OCI-LY1 (cell line): Measurements from ENCODE around the gene ITGB4.

ENCODE experiments used
- H2AFZ ChIP-seq: fragments of 200-600 bp; sonication (generic), shearing (Covaris generic); 2 replicates; pipeline ENCODE4 v1.6.0; 2014; ENCODE audit warnings: antibody characterized with exemption, mild to moderate bottlenecking, low read length
- H3F3A ChIP-seq: fragments of 200-600 bp; sonication (generic), shearing (Covaris generic); 2 replicates; pipeline ENCODE4 v1.6.0; 2014; ENCODE audit warnings: mild to moderate bottlenecking, antibody characterized with exemption, low read length, moderate library complexity; ENCODE audit not compliant: insufficient read depth
- H3K27ac ChIP-seq: fragments of 200-600 bp; sonication (generic); 2 replicates; pipeline ENCODE4 v1.5.1; 2014; ENCODE audit warnings: low read length, mixed run types, mild to moderate bottlenecking, low read depth; ENCODE audit not compliant: poor library complexity, severe bottlenecking
- H3K27me3 ChIP-seq: fragments of 200-600 bp; sonication (generic); 2 replicates; pipeline ENCODE4 v1.6.0; 2014; ENCODE audit warnings: antibody characterized with exemption, mild to moderate bottlenecking, low read length, moderate library complexity; ENCODE audit not compliant: insufficient read depth
- H3K36me3 ChIP-seq: fragments of 200-600 bp; sonication (generic); 2 replicates; pipeline ENCODE4 v1.6.1; 2014; ENCODE audit warnings: mild to moderate bottlenecking, antibody characterized with exemption, low read length, moderate library complexity, mixed read lengths; ENCODE audit not compliant: insufficient read depth
- H3K4me1 ChIP-seq: fragments of 200-600 bp; sonication (generic); 2 replicates; pipeline ENCODE4 v1.5.1; 2014; ENCODE audit warnings: mild to moderate bottlenecking, low read length, moderate library complexity; ENCODE audit not compliant: insufficient read depth, severe bottlenecking
- H3K4me2 ChIP-seq: fragments of 200-600 bp; sonication (generic), shearing (Covaris generic); 2 replicates; pipeline ENCODE4 v1.6.1; 2014; ENCODE audit warnings: low read length
- H3K4me3 ChIP-seq: fragments of 200-600 bp; sonication (generic); 2 replicates; pipeline ENCODE4 v1.5.1; 2014; ENCODE audit warnings: low read length, low read depth, mild to moderate bottlenecking, mixed read lengths; ENCODE audit not compliant: poor library complexity, severe bottlenecking
- H3K79me2 ChIP-seq: fragments of 200-600 bp; shearing (Covaris generic); 2 replicates; pipeline ENCODE4 v1.6.1; 2016; ENCODE audit warnings: mixed run types, low read length, mixed read lengths; ENCODE audit not compliant: insufficient read depth
- H3K9ac ChIP-seq: fragments of 200-600 bp; sonication (generic), shearing (Covaris generic); 2 replicates; pipeline ENCODE4 v1.6.1; 2014; ENCODE audit warnings: mild to moderate bottlenecking, low read length, mixed read lengths
- H3K9me2 ChIP-seq: fragments of 200-600 bp; sonication (generic), shearing (Covaris generic); 2 replicates; pipeline ENCODE4 v1.6.1; 2014; ENCODE audit warnings: low read depth, mild to moderate bottlenecking, low read length, mixed read lengths
- H3K9me3 ChIP-seq: fragments of 200-600 bp; shearing (Covaris generic); 2 replicates; pipeline ENCODE4 v1.6.1; 2014; ENCODE audit warnings: low read length, mixed read lengths
- H4K20me1 ChIP-seq: fragments of 200-600 bp; sonication (generic), shearing (Covaris generic); 2 replicates; pipeline ENCODE4 v1.6.0; 2016; ENCODE audit warnings: mild to moderate bottlenecking, low read length; ENCODE audit not compliant: insufficient read depth
- EZH2 ChIP-seq: fragments of 200-600 bp; sonication (generic), shearing (Covaris generic); IDR thresholded peaks from 2 replicates; pipeline ENCODE4 v1.8.0; 2017; ENCODE audit warnings: borderline replicate concordance, mixed run types, mild to moderate bottlenecking, antibody characterized with exemption, low read length, moderate library complexity, mixed read lengths
- TF ChIP-seq, protein P1 (sequence below): fragments of 200-600 bp; sonication (generic), shearing (Covaris generic); IDR thresholded peaks from 2 replicates; pipeline ENCODE4 v1.5.1; 2017; ENCODE audit warnings: mild to moderate bottlenecking, antibody characterized with exemption, low read length, moderate library complexity, mixed read lengths

The ITGB4 gene

DNA sequence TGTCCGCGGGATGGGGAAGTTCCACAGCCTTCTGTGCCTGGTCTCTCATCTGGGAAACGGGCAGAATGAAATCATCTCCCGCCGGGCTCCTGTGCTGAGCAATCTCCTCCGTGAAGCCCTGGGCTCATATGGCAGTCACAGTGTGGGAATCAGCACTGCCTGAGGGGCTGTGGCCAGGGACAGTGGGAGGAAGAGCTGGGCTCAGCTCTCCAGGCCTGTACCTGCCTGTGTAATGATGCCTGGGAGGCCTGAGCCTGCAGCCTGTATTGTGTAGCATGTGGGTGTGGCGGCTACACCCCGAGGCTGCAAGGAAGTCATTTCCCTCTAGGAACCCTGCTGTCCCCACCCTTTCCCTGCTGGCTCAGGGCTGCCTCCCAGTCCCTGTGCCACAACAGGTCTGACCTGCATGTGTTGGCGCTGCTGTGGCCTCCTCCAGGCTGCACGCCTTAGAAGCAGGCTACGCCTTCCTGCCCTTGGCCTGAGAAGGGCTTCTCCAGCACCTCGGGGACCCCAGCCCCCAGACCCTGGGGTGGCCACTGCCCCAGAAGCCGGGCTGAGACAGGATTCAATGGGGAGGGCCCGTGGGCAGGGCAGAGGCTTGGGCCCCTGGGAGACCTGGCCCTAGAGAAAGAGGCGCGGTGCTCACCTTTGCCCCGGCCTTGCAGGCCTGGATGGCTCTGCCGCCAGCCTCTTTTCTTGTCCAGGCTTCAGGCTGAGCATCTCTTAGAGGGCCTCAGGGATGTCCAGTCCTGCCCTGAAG is 2.1 kb downstream of the ITGB4 start:
- no peaks in the 10 kb centered on the region for H3K36me3 ChIP-seq
- no peak overlapping the region for H3K27ac ChIP-seq
- TF ChIP-seq EZH2: no peak
- TF ChIP-seq, protein P1, sequence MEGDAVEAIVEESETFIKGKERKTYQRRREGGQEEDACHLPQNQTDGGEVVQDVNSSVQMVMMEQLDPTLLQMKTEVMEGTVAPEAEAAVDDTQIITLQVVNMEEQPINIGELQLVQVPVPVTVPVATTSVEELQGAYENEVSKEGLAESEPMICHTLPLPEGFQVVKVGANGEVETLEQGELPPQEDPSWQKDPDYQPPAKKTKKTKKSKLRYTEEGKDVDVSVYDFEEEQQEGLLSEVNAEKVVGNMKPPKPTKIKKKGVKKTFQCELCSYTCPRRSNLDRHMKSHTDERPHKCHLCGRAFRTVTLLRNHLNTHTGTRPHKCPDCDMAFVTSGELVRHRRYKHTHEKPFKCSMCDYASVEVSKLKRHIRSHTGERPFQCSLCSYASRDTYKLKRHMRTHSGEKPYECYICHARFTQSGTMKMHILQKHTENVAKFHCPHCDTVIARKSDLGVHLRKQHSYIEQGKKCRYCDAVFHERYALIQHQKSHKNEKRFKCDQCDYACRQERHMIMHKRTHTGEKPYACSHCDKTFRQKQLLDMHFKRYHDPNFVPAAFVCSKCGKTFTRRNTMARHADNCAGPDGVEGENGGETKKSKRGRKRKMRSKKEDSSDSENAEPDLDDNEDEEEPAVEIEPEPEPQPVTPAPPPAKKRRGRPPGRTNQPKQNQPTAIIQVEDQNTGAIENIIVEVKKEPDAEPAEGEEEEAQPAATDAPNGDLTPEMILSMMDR: no peak
- H2AFZ ChIP-seq: no peak overlapping the region
- H3K27me3 ChIP-seq: peaks cover 4% of the 10 kb centered on the region; the same call in 1 of the 2 replicates
- H4K20me1 ChIP-seq: no peaks in the 10 kb centered on the region
- no peaks in the 10 kb centered on the region for H3K9me3 ChIP-seq
- no peak overlapping the region for H3K9ac ChIP-seq
- H3K9me2 ChIP-seq: no peaks in the 10 kb centered on the region
- no peaks in the 10 kb centered on the region for H3K79me2 ChIP-seq
- no peak overlapping the region for H3K4me3 ChIP-seq
- no peaks in the 10 kb centered on the region for H3F3A ChIP-seq
- H3K4me1 ChIP-seq: peaks cover 5% of the 10 kb centered on the region
- no peak overlapping the region for H3K4me2 ChIP-seq

DNA sequence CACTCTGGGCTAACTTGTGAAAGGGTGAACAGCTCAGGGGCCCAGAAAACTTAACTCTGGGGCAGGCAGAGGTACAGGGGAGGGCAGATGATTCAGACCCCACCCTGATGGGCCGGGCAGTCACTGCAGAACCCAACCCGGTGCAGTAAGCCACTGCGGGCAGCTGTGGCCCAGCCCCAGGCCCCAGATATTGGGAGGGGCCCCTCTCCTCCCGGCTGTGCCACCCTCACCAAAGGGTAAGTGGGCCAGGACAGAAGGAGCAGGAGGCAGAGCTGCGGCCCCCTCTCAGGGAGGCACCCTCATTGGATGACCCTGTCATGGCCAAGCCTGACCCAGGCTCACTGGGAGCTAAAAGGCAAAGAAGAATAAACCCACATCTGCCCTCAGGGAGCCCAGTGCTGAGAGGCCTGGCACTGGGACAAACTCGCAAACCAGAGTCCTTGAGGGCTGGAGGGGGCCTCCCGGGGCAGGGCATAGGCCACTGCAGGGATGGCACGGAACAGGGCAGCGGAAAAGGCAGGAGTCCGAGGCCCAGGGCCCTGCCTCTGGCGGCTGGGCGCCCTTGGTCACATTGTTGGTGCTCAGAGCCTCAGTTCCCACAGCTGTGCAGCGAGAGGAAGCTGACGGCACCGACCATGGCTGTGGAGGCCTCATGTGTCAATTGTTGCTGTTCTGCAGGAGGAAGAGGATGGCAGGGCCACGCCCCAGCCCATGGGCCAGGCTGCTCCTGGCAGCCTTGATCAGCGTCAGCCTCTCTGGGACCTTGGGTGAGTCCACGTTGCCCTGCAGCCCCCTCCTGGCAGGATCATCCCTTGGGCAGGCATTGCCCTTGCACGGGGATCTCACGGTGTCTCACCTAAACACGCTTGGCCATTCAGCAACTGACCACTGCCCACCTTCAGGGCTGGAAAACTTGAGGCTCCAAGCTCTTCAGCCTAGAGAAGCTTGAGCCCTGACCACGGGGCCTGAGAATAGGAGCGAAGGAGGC is 3.1 kb downstream of the ITGB4 start:
- Histone ChIP-seq H3K27ac (no peak overlapping the region), H3K27me3 (peaks cover 4% of the 10 kb centered on the region; the same call in 1 of the 2 replicates), H2AFZ (no peak overlapping the region), H3K9me3 (no peaks in the 10 kb centered on the region), H4K20me1 (no peaks in the 10 kb centered on the region), H3K4me2 (no peak overlapping the region), H3K9me2 (no peaks in the 10 kb centered on the region), H3K4me1 (peaks cover 5% of the 10 kb centered on the region), H3K9ac (no peak overlapping the region), H3K36me3 (no peaks in the 10 kb centered on the region), H3K4me3 (no peak overlapping the region), H3F3A (no peaks in the 10 kb centered on the region), H3K79me2 (no peaks in the 10 kb centered on the region)
- TF ChIP-seq, protein P1: no peak

DNA sequence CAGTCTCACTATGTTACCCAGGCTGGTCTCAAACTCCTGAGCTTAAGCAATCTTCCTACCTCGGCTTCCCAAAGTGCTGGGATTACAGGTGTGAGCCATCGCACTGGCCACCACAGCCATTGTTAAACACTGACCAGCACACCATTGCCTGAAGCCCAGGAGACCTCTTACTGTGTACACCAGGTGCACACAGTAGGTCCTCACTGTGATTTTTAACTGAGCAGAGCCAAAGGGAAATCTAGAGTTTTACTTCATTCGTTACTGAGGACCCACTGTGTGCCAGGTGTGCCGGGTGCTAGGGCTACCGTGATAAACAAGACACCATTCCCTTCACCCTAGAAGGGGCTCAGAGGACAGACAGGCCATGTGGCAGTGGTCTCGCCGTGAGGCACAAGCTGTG is 4.2 kb downstream of the ITGB4 start:
- H3K9me3 ChIP-seq: no peaks in the 10 kb centered on the region
- no peak overlapping the region for H2AFZ ChIP-seq
- peaks cover 5% of the 10 kb centered on the region for H3K4me1 ChIP-seq
- H3K9ac ChIP-seq: no peak overlapping the region
- H3K36me3 ChIP-seq: no peaks in the 10 kb centered on the region
- H3K79me2 ChIP-seq: no peaks in the 10 kb centered on the region
- H3K4me2 ChIP-seq: no peak overlapping the region
- H3K27me3 ChIP-seq: peaks cover 4% of the 10 kb centered on the region; the same call in 1 of the 2 replicates
- no peaks in the 10 kb centered on the region for H3K9me2 ChIP-seq
- no peaks in the 10 kb centered on the region for H4K20me1 ChIP-seq
- H3K4me3 ChIP-seq: no peak overlapping the region
- H3F3A ChIP-seq: no peaks in the 10 kb centered on the region
- H3K27ac ChIP-seq: no peak overlapping the region
- TF ChIP-seq EZH2: no peak
- TF ChIP-seq, protein P1: no peak
